SH-SY5Y (cell line): Measurements from ENCODE around the gene KCNIP3.

Experiments
- GATA2 ChIP-seq: IDR thresholded peaks from 2 replicates; pipeline ENCODE4 v1.6.1; 2011; ENCODE audit warnings: mild to moderate bottlenecking, low read depth, low read length
- GATA3 ChIP-seq: IDR thresholded peaks from 2 replicates; pipeline ENCODE4 v1.6.1; 2011; ENCODE audit warnings: low read depth, mild to moderate bottlenecking, low read length, moderate library complexity

- TF ChIP-seq GATA3: no peak
- TF ChIP-seq GATA2: no peak
Measured at GRCh38 chr2:95374029-95374428, 76.9 kb downstream of the KCNIP3 start.
